ENCODE results near the gene THRAP3. TPM values are rescaled to one million over a fixed set of nuclear protein-coding genes. Genes with fewer than 3 reads are reported as not detected.

The THRAP3 gene
- total RNA-seq, 2 donors from 2014 or later: 64.3 to 66.4 TPM

DNA sequence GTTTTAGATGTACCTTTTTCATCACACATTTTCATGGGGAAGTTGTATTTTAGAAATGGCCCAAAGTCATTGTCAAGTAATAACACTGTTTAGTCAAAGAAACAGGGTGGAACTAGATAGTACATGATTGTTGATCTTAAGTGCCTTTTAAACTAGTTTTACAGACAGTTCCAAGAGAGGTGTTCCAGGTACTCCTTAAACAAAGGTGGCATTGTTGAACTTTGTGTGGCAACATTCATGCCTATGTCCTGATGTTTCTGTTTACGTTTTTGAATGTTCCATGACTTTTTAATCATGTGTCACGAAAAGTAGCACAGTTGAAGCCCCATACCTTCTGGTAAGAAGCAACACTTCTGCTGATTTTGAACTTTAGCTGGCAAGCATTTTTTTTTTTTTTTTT, 72.8 kb downstream of the THRAP3 start:
- Histone ChIP-seq H3K4me1 (peaks cover 0 to 14% of the 10 kb centered on the region in 2 donors), H3K27ac (no peak overlapping the region), H3K9me3 (no peaks in the 10 kb centered on the region), H3K36me3 (peaks cover 79% of the 10 kb centered on the region), H3K27me3 (no peaks in the 10 kb centered on the region), H3K4me3 (no peak overlapping the region)
- no peak for DNase-seq (ENCODE audit: low spot score)
- TF ChIP-seq, protein P1, sequence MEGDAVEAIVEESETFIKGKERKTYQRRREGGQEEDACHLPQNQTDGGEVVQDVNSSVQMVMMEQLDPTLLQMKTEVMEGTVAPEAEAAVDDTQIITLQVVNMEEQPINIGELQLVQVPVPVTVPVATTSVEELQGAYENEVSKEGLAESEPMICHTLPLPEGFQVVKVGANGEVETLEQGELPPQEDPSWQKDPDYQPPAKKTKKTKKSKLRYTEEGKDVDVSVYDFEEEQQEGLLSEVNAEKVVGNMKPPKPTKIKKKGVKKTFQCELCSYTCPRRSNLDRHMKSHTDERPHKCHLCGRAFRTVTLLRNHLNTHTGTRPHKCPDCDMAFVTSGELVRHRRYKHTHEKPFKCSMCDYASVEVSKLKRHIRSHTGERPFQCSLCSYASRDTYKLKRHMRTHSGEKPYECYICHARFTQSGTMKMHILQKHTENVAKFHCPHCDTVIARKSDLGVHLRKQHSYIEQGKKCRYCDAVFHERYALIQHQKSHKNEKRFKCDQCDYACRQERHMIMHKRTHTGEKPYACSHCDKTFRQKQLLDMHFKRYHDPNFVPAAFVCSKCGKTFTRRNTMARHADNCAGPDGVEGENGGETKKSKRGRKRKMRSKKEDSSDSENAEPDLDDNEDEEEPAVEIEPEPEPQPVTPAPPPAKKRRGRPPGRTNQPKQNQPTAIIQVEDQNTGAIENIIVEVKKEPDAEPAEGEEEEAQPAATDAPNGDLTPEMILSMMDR (IDR thresholded peaks at IDR 0.05): no peak

DNA sequence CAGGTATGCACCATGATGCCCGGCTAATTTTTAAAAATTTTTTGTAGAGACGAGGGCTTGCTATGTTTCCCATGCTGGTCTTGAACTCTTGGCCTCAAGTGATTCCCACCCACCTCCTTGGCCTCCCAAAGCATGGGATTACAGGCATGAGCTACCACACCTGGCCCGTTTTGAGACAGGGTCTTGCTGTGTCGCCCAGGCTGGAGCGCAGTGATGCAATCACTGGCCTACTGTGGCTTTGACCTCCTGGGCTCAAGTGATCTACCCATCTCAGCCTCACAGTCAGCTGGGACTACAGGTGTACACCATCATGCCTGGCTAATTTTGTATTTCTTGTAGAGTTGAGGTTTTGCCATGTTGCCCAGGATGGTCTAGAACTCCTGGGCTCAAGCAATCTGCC, 74.4 kb downstream of the THRAP3 start:
- Histone ChIP-seq H3K27ac (no peak overlapping the region), H3K4me3 (no peak overlapping the region), H3K36me3 (peaks cover 77% of the 10 kb centered on the region), H3K9me3 (no peaks in the 10 kb centered on the region), H3K4me1 (peaks cover 0 to 14% of the 10 kb centered on the region in 2 donors), H3K27me3 (no peaks in the 10 kb centered on the region)
- TF ChIP-seq, protein P1 (IDR thresholded peaks at IDR 0.05): no peak
- DNase-seq (ENCODE audit: low spot score): no peak

DNA sequence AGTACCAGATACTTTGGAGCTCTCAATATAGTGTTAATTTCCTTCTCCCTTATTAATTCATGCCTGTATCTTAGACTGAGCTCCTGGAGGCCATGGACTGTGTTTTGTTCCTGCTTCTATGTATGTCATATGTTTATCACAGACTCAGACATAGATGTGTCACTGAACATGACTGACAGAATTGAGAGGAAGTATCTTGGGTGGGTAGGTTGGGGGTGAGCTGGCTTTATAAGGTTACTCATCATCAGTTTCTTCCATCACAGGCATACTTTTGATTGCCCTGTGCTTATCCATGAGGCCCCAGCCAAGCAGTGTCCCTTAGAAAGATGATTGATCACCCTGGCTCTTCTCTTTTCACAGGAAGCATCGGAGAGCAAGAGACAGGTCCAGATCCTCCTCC, 76.3 kb downstream of the THRAP3 start:
- TF ChIP-seq, protein P1 (IDR thresholded peaks at IDR 0.05): no peak
- no peak overlapping the region for H3K4me3 ChIP-seq
- no peaks in the 10 kb centered on the region for H3K27me3 ChIP-seq
- peak overlapping the region; percentile 17 to 57 for H3K27ac ChIP-seq
- peaks cover 76% of the 10 kb centered on the region for H3K36me3 ChIP-seq
- peaks cover 0 to 16% of the 10 kb centered on the region in 2 donors for H3K4me1 ChIP-seq
- no peak for DNase-seq (ENCODE audit: low spot score)
- no peaks in the 10 kb centered on the region for H3K9me3 ChIP-seq

DNA sequence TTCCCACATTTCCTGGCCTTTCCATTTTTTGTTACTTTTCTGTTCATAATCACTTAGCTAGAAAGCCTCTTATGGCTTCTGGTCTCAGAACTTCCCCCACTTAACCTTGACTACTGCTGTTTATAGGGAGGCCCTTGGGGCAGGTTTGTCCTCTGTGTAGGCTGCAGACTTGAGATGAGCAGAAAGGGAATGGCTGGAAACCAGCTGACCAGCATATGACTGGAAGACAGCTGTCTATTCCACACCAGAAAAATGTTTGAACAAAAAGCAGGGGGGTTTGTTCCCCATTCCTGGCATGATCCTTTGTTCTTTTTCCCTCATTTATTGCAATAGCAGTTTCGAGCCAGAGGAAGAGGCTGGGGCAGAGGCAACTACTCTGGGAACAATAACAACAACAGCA, 77.0 kb downstream of the THRAP3 start:
- Histone ChIP-seq H3K4me1 (peaks cover 0 to 23% of the 10 kb centered on the region in 2 donors), H3K27me3 (no peaks in the 10 kb centered on the region), H3K36me3 (peaks cover 76% of the 10 kb centered on the region), H3K9me3 (no peaks in the 10 kb centered on the region), H3K27ac (no peak overlapping the region), H3K4me3 (no peak overlapping the region)
- DNase-seq (ENCODE audit: low spot score): no peak
- TF ChIP-seq, protein P1 (IDR thresholded peaks at IDR 0.05): no peak

DNA sequence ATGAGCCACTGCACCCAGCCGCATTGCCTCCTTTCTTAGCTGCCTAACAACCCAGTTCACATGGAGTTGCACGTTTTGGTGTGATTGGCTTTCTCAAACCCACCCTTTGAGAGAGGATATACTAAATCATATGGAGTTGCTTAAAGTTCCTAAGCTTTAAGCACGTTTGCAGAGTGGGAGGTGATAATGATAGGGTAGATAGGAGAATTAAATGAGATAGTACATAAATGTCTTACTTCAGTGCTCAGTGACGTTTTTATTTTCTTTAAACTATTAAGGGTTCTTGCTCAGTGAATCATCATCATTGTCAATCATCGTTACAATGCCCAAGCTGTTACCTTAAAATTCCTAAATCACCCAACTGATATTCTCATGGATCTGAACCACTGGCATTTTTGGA, 79.0 kb downstream of the THRAP3 start:
- no peak overlapping the region for H3K27ac ChIP-seq
- H3K9me3 ChIP-seq: no peaks in the 10 kb centered on the region
- peaks cover 56% of the 10 kb centered on the region for H3K36me3 ChIP-seq
- H3K4me1 ChIP-seq: peaks cover 0 to 36% of the 10 kb centered on the region in 2 donors
- no peaks in the 10 kb centered on the region for H3K27me3 ChIP-seq
- H3K4me3 ChIP-seq: no peak overlapping the region
- no peak for DNase-seq (ENCODE audit: low spot score)
- TF ChIP-seq, protein P1 (IDR thresholded peaks at IDR 0.05): no peak

DNA sequence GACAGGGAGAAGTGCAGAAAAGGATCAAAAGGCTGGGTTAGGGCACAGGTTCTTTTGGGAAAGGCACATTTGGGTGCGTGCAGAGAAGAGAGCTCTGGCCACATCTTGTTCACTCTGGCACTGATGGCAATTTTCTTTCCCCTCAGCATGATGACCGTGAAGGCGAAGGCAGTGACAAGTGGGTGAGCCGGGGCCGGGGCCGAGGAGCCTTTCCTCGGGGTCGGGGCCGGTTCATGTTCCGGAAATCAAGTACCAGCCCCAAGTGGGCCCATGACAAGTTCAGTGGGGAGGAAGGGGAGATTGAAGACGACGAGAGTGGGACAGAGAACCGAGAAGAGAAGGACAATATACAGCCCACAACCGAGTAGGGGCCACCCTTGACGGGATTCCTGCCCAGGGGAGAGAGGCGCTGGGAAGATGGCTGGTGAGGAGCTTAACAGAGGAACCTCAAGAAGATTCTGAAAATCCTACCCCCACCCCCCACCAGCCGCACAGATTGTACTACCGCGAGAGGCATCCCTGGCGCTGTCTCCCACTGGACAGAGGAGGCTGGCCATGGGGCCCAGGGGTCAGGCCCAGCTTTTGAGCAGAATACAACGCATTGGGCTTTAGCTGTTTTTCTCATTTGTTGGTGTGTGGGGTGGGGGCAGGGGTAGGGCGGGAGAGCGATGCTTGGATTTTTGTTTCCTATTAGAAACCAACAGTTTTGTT, 79.6 kb downstream of the THRAP3 start:
- H3K36me3 ChIP-seq: peaks cover 50% of the 10 kb centered on the region
- no peak for DNase-seq (ENCODE audit: low spot score)
- no peak overlapping the region for H3K27ac ChIP-seq
- H3K9me3 ChIP-seq: no peaks in the 10 kb centered on the region
- H3K27me3 ChIP-seq: no peaks in the 10 kb centered on the region
- TF ChIP-seq, protein P1 (IDR thresholded peaks at IDR 0.05): no peak
- peaks cover 0 to 35% of the 10 kb centered on the region in 2 donors for H3K4me1 ChIP-seq
- H3K4me3 ChIP-seq: no peak overlapping the region
